WI38 (cell line): ENCODE data around the gene BRMS1L.

Experiments
- H3K4me3 ChIP-seq: 2 replicates; pipeline ENCODE4 v1.5.1; 2011; ENCODE audit warnings: low read depth, mild to moderate bottlenecking, control low read depth, low read length
- TF ChIP-seq, protein P1 (sequence below): IDR thresholded peaks from 2 replicates; pipeline ENCODE4 v1.5.1; 2012; ENCODE audit warnings: low read depth, mild to moderate bottlenecking, control low read depth, low read length

The BRMS1L gene

DNA sequence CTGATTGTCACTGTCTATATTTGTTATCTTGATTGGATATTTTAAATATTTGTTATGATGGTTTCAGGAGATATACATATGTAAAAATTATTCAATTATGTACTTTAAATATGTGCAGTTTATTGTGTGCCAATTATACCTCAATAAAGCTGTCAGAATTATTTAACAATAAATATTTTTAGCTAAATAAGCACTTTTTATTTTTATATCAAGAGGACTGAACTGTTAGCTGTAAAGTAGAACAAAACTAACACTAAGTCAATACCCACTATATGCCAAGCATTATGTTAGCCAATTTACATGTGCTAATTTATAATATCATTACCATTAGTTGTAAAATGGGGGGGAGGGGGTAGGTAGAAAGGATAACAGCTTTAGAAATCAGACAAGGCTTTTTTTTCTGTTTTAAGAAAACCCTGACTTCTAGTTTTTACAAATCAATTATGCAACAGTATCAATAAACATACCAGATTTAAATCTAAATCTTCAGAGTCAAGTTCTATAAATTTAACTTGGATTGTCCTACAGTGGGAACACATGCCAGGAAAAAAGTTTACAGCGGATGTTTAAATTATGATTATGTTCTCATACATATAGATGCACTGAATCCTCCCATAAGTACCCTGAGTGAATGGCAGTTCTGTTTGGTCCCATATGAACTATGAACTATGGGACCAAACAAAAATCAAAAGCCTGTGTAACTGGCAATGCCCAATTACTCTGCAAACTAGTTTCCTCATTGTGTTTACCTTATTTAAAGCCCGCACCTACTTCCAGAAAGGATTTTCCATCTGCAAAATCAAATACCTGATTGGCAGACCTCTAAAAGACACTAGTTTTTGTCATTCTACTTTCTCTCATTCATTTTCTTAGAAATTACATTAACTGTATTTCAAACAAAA is 19.9 kb upstream of the BRMS1L start:
- TF ChIP-seq, protein P1, sequence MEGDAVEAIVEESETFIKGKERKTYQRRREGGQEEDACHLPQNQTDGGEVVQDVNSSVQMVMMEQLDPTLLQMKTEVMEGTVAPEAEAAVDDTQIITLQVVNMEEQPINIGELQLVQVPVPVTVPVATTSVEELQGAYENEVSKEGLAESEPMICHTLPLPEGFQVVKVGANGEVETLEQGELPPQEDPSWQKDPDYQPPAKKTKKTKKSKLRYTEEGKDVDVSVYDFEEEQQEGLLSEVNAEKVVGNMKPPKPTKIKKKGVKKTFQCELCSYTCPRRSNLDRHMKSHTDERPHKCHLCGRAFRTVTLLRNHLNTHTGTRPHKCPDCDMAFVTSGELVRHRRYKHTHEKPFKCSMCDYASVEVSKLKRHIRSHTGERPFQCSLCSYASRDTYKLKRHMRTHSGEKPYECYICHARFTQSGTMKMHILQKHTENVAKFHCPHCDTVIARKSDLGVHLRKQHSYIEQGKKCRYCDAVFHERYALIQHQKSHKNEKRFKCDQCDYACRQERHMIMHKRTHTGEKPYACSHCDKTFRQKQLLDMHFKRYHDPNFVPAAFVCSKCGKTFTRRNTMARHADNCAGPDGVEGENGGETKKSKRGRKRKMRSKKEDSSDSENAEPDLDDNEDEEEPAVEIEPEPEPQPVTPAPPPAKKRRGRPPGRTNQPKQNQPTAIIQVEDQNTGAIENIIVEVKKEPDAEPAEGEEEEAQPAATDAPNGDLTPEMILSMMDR: no peak
- no peak overlapping the region for H3K4me3 ChIP-seq

GRCh38 chr14:35807131-35807961 is 18.8 kb upstream of the BRMS1L start:
- TF ChIP-seq, protein P1: no peak
- H3K4me3 ChIP-seq: peak overlapping the region; percentile 78

DNA sequence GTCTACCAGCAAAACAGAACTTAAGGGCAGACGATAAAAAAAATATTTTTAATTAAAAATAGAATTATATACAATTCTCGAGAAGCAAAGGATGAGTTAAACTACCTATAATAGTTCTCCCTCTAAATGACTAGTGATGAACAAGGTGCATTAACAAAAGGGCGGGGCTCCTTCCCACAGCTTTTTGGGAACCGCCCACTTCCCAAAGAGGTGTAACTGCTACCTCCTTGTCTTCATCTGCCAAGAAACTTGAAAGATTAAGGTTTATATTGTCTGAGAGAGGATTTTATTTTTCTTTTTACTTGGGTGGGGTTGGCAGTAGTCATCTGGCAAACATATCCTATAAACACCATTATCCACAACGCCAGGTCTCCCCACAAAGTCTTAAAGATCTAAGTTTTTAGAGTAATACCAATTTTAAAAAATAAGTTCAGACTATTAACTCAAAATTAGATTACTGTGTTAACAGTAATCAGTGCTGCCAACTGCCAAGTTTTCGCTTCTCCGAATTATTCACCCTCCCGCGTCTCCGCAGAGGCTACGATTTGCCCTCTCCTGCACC is 18.0 kb upstream of the BRMS1L start:
- H3K4me3 ChIP-seq: peak overlapping the region; percentile 78
- TF ChIP-seq, protein P1: no peak

DNA sequence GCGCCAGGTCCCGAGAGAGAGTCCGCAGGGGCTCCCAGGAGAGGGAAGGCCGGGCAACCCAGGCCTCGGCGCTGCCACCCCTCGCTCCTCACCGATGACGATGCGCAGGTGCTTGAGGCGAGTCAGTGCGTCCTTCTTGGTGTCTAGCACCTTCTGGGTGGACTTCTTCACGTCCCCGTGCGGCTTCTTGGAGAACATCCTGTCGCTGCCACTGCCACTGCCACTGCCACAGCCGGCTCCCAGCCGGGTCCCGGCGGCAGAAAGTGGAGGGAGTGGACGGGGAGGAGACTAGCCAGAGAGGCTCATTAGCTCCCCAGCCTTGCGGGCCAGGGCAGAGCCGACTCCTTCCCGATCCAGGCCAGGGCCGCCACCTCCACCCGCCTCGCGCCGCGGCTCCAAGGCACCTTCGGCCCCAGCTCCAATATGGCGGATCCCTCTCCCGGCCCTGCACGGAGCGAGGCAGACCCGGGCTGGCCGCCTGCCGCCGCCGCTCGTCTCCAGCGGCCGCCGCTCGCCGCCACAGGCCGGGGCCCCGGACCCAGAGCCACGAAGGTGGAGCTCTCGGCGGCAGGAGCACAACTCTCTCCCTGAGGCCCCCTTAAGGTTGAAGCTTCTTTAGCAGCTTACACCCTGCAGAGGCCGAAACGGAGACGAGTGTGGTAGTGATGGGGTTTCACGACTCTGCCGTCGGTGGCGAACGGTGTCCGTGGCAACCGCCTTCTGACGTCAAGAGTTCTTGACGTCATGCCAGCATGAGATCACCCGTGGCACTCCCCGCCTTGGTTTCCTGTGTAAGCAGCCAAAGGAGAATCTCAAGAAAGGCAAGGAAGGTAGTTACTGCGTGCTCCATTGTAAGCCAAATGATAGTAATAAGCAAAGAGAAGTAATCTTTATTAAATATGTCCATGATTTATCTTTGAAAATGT is 17.2 kb upstream of the BRMS1L start, which contains the start of gene RALGAPA1:
Gene RALGAPA1 (minus strand): TSS at position 658 of the 926 bp plus-strand sequence. CDS start 460 bp downstream, at position 198.
- peak within 1 kb of the TSS; percentile 78 for H3K4me3 ChIP-seq
- TF ChIP-seq, protein P1: peak; percentile 28

DNA sequence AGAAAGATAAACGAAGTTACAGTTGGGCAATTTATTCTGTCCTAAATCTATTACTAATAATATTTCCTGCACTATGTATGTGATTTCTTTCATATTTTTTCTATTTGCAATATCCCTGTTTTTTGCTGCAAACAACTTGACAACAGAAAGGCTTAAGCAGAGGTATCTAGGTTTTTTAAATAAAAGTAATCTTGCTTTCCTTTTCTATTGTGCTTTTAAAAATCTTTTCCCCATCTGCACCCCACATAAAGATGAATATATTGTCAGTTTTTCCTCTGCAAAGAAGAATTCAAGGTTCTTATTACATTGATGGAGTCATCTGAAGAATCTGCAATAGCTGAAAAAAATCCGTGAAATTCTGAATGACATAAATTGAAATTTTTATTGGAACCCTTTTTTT is 16.5 kb upstream of the BRMS1L start:
- H3K4me3 ChIP-seq: no peak overlapping the region

DNA sequence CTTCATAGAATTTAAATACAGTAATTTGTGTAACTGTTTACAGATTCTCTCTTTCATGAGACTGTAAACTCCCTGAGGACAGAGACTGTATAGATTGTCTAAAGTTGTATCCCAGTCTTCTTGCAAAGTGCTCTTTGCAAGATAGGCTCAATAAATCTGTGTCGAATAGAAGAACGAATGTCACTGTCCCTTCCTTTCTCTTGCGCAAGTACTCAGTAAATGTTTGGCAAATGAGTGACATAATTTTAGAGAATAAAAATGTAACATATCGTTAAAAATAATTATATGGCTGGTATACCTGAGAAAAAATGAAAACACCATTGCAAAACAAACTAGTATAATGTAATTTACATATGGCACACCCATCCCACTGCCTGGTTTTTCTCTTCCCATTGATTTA is 15.2 kb upstream of the BRMS1L start:
- TF ChIP-seq, protein P1: no peak
- H3K4me3 ChIP-seq: no peak overlapping the region

More for the DNA sequence above, 16.5 kb upstream of the BRMS1L start:
- TF ChIP-seq, protein P1: no peak
